GM19438 (cell line): ENCODE measurements around the gene B3GAT1.

Experiments
- ATAC-seq: cut with Tn5 transposase; IDR thresholded peaks from one replicate; pipeline ENCODE4 v1.9.1; 2021; ENCODE audit warnings: low read depth; ENCODE audit not compliant: unreplicated experiment

Gene B3GAT1

GRCh38 chr11:134413043-134413825 lies 1.2 kb upstream of the B3GAT1 start:
- no peak for ATAC-seq

- ATAC-seq = no peak
These were observed 1.3 kb downstream of the B3GAT1 start for GRCh38 chr11:134410766-134411165.

- ATAC-seq = no peak
These were observed 2.3 kb downstream of the B3GAT1 start for GRCh38 chr11:134409552-134410429.

GRCh38 chr11:134407923-134408322 lies 4.1 kb downstream of the B3GAT1 start:
- ATAC-seq = no peak

GRCh38 chr11:134407321-134407828 lies 4.7 kb downstream of the B3GAT1 start:
- no peak for ATAC-seq

GRCh38 chr11:134406264-134407185 lies 5.5 kb downstream of the B3GAT1 start:
- no peak for ATAC-seq

- no peak for ATAC-seq
These were observed 6.2 kb downstream of the B3GAT1 start for GRCh38 chr11:134405841-134406240.

GRCh38 chr11:134405436-134405835 lies 6.6 kb downstream of the B3GAT1 start:
- no peak for ATAC-seq

GRCh38 chr11:134404575-134405341 lies 7.3 kb downstream of the B3GAT1 start:
- no peak for ATAC-seq

- ATAC-seq = no peak
These were observed 9.1 kb downstream of the B3GAT1 start for GRCh38 chr11:134402910-134403309.

GRCh38 chr11:134401825-134402809 lies 9.9 kb downstream of the B3GAT1 start:
- ATAC-seq = no peak

GRCh38 chr11:134399996-134400395 lies 12.0 kb downstream of the B3GAT1 start:
- no peak for ATAC-seq

GRCh38 chr11:134399293-134399654 lies 12.8 kb downstream of the B3GAT1 start:
- no peak for ATAC-seq

- ATAC-seq = no peak
These were observed 13.3 kb downstream of the B3GAT1 start for GRCh38 chr11:134398644-134399292.

- no peak for ATAC-seq
These were observed 14.0 kb downstream of the B3GAT1 start for GRCh38 chr11:134398079-134398444.

GRCh38 chr11:134397304-134398078 lies 14.6 kb downstream of the B3GAT1 start:
- no peak for ATAC-seq

GRCh38 chr11:134395002-134395401 lies 17.0 kb downstream of the B3GAT1 start:
- no peak for ATAC-seq
